ENCODE measurements around the gene GRIP2. TPM values are rescaled to one million over a fixed set of nuclear protein-coding genes. Genes with fewer than 3 reads are reported as not detected.

Gene GRIP2
- total and polyA plus RNA-seq, 10 donors, result 0.15 to 3.7 (median 1.2) TPM

GRCh38 chr3:14549256-14549919, 9.2 kb upstream of the GRIP2 start:
- TF ChIP-seq CTCF (IDR thresholded peaks at IDR 0.05 in 8 of 11, conservative IDR thresholded peaks at IDR 0.05 in 3 of 11) (peak in 5 of 11 experiments; percentile 8 to 29 (median 22)), POLR2AphosphoS5 (IDR thresholded peaks at IDR 0.05) (no peak)
- Histone ChIP-seq H3K36me3 (no peaks in the 10 kb centered on the region), H3K4me3 (no peak overlapping the region), H3K27ac (no peak overlapping the region), H3K4me1 (peaks cover 0 to 15% (median 3%) of the 10 kb centered on the region in 6 donors), H3K9me3 (no peaks in the 10 kb centered on the region), H3K27me3 (replicated peaks in 1 of 7) (peaks cover 0 to 78% (median 3%) of the 10 kb centered on the region in 7 donors)
- WGBS, 5 donors, result 45 to 55% (median 48%) methylated on average over 8 of the region's 8 CpGs
- intact Hi-C loops (cut with DNase I; ENCODE audit: low total_unique reads), result no loop called here
- DNase-seq, result peak; percentile 48

- Histone ChIP-seq H3K4me1 (peaks cover 0 to 8% (median 3%) of the 10 kb centered on the region in 6 donors), H3K27me3 (replicated peaks in 1 of 7) (peaks cover 0 to 72% (median 3%) of the 10 kb centered on the region in 7 donors), H3K4me3 (no peak overlapping the region), H3K27ac (no peak overlapping the region), H3K36me3 (no peaks in the 10 kb centered on the region), H3K9me3 (no peaks in the 10 kb centered on the region)
- no peak for TF ChIP-seq POLR2A (IDR thresholded peaks at IDR 0.05)
- TF ChIP-seq POLR2AphosphoS5 (IDR thresholded peaks at IDR 0.05), result no peak
- TF ChIP-seq CTCF (IDR thresholded peaks at IDR 0.05 in 8 of 11, conservative IDR thresholded peaks at IDR 0.05 in 3 of 11), result peak; percentile 15 to 70 (median 54)
- intact Hi-C loops (cut with DNase I; ENCODE audit: low total_unique reads), result no loop called here
- 8 to 29% (median 18%) methylated on average over 4 to 12 of the region's 12 CpGs for WGBS, 5 donors
- DNase-seq, result peak; percentile 79
These were observed 8.2 kb upstream of the GRIP2 start for GRCh38 chr3:14548321-14548729.

- Histone ChIP-seq H3K27ac (no peak overlapping the region), H3K36me3 (no peaks in the 10 kb centered on the region), H3K9me3 (no peaks in the 10 kb centered on the region), H3K4me3 (no peak overlapping the region), H3K27me3 (replicated peaks in 1 of 7) (peaks cover 0 to 68% (median 3%) of the 10 kb centered on the region in 7 donors), H3K4me1 (peaks cover 0 to 8% (median 3%) of the 10 kb centered on the region in 6 donors)
- intact Hi-C loops (cut with DNase I; ENCODE audit: low total_unique reads), result no loop called here
- WGBS, 5 donors, result 84 to 94% (median 92%) methylated on average over 2 of the region's 2 CpGs
- no peak for TF ChIP-seq POLR2A (IDR thresholded peaks at IDR 0.05)
- TF ChIP-seq CTCF (IDR thresholded peaks at IDR 0.05 in 8 of 11, conservative IDR thresholded peaks at IDR 0.05 in 3 of 11), result no peak
- no peak for TF ChIP-seq POLR2AphosphoS5 (IDR thresholded peaks at IDR 0.05)
- DNase-seq, result no peak
These were observed 7.6 kb upstream of the GRIP2 start for GRCh38 chr3:14547693-14548092.

GRCh38 chr3:14546041-14546440, 5.9 kb upstream of the GRIP2 start:
- TF ChIP-seq POLR2AphosphoS5 (IDR thresholded peaks at IDR 0.05), result no peak
- no peak for TF ChIP-seq POLR2A (IDR thresholded peaks at IDR 0.05)
- TF ChIP-seq CTCF (IDR thresholded peaks at IDR 0.05 in 8 of 11, conservative IDR thresholded peaks at IDR 0.05 in 3 of 11), result no peak
- peaks cover 0 to 53% (median 3%) of the 10 kb centered on the region in 7 donors for H3K27me3 ChIP-seq (replicated peaks in 1 of 7)
- peaks cover 0 to 8% (median 3%) of the 10 kb centered on the region in 6 donors for H3K4me1 ChIP-seq
- no peak overlapping the region for H3K4me3 ChIP-seq
- intact Hi-C loops (cut with DNase I; ENCODE audit: low total_unique reads), result no loop called here
- H3K27ac ChIP-seq, result no peak overlapping the region
- H3K36me3 ChIP-seq, result no peaks in the 10 kb centered on the region
- DNase-seq, result peak; percentile 61
- H3K9me3 ChIP-seq, result no peaks in the 10 kb centered on the region
- 75 to 80% (median 77%) methylated on average over 9 of the region's 9 CpGs for WGBS, 5 donors

Measured in spleen (tissue), 11 donors.